HL-60/S4 (cell line): ENCODE data around the gene MINDY1.

Source experiments
- in situ Hi-C: fragments of 300-500 bp; cut with MboI; formaldehyde crosslinking; loops from 2 replicates; pipeline ENCODE4 v1.14.3; 2022; ENCODE audit warnings: low sequenced_read_pairs

The MINDY1 gene

DNA sequence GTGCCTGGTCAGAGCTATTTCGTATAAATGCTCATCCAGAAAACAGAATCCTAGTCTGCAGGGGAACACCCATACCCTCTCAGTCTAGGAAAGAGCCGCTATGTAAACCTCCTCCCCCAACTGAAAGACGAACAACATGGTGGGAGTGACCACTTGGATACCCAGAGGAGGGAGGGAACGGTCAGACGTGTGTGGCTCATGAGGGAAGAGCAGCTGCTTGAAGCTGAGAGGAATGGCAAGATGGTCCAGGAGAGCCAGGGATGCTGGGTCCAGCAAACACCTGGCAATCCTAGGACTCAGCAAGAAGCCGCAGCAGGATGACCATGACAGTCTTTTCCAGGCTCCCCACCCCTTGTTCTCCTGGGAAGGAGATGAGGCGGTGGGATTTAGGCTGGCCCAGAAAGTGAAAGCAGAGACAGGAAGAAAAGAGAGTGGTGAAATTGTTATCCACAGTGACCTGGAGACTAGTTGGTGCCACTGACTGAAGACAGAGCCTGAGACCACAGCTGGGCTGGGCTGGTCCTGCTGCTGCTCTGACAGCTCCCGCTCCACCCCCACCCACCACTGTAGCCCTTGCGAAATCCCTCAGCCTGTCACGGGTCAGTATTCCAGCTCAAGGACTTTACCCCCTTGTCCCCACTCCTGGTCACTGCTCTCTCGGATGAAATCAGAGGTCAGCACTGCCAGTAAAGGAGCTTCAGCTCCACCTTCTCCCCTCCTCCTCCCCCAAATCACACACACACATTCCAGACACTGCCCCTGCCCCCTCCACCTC lies 35.7 kb downstream of the MINDY1 start:
- in situ Hi-C loops = no loop called here

DNA sequence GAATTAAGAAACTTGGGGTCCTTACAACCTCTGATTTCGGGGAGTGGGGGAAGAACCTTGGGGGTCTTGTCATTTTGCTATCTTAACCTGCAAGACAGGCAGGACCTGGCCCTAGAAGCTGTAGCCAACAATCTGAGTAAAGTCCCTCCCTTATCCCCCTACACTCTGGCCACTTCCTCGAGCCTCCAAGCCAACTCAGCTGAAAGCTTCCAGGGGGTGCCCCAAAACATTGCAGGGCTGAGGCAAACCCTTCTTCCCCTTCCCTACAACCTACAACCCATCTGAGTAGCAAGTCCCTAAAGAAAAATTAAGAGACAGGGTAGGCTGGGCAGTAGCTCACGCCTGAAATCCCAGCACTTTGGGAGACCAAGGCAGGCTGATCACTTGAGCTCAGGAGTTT lies 37.1 kb downstream of the MINDY1 start:
- in situ Hi-C loops = no loop called here

DNA sequence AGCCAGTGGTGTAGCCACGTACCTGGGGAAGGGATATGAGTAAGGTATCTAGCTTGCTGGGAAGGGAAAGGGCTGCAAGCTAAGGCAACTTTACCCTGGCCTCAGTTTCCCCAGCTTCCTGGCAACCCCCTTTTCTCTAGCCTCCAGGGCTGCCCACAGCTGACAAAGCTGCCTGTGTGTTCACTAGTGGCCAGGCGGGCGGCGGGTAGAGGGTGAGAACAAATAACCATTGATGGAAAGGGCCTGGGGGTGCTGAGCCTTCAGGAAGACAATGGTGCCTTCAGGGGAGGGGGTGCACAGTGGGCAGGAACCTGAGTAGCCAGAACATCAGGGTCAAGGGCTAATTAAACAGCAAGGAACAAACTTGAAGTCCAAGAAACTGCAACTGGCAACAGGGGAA lies 38.2 kb downstream of the MINDY1 start:
- in situ Hi-C loops = no loop called here

DNA sequence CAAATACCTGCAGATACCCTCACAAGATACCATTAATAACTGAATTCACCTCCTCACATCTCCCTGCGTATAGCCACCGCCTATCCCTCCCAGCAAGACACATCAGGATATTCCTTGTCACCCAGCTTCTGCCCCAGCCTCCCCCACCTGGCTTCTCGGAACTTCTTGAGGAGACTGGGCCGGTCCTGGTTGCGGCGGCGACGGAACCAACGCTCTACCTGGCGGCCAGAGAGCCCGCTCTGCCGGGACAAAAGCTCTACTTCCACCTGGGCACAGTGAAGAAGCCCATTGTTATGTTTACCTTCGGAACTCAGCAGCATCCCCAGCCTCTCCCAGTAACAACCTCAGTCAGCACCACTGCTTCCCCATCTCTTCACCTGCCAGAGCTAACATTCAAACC lies 38.8 kb downstream of the MINDY1 start:
- in situ Hi-C loops = no loop called here

DNA sequence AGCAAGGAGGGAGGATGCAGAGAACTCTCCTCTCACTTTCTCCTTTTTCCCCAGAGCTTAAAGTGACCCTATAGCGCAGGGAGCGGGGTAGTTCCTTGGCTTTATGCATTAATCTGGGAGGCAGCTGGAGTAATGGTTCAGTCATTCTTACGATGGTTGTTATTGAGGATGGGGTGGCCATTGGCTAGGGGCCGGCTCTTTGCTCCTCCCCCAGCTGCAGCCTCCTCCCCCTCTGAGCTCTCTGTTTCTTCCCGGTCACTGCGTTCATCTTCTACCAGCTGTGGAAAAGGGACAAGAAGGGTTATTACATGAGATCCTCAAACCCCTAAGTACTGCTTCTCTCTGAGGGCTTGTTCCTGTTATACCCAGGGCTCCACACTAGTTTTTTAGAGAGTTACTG lies 40.7 kb downstream of the MINDY1 start:
- in situ Hi-C loops = no loop called here

DNA sequence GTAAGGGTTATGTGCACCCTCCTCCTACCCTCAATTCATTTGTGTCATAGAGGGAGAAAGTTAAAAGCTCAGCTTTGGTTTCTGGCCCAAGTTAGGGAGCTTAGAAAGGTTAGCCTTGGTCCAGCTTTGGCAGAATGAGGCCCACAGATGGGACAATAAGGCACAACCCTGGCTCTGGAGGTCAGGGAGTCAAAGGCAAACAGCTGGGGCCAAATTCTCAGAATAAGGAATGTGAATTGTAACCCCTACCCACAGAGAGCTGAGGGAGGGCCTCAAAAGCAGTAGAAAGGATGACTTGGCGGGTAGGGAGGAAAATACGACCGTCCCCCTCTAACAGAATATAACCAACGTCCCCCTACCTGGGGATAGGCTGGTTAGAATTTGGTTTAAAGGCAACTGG lies 41.1 kb downstream of the MINDY1 start:
- in situ Hi-C loops = no loop called here

DNA sequence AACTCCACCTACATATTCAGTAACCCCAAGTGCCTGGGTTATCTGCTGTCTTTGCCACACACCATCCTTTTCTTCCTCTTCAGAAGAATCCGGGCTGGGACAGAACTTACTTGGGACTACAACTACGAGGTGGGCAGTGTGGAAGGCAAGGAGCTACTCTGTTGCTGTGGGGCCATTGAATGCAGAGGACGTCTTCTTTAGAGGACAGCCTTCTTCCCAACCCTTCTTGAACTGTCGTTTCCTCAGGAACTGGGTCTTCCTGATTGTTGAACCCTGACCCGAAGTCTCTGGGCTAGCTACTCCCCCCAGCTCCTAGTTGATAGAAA lies 42.6 kb downstream of the MINDY1 start:
- in situ Hi-C loops = no loop called here

DNA sequence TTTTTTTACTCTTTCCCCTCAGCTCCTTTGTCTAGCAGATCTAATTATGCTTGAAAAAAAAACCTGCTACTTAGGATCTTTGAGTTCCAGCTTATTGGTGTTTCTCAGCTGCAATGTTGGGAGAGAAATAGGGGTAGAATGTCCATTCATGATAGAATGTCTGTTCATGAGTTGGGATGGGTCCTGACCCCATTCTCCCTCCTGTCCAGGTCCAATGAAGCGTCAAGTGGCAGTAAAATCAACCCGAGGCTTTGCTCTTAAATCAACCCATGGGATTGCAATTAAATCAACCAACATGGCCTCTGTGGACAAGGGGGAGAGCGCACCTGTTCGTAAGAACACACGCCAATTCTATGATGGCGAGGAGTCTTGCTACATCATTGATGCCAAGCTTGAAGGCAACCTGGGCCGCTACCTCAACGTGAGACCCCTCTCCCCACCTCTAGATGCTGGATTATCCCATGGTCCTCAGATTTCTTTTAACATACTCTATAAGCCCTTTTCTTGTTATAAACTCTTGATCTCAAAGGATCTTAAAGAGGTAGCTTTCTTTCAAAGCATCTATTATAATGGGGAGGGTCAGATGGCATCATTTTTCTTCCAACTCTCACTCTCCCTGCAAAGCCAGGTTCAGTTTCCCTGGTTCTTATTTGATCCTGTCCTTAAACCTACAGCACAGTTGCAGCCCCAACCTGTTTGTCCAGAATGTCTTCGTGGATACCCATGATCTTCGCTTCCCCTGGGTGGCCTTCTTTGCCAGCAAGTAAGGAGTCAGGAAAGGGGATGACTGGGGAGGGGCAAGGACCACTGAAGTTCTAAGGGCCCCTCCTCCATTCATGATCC lies 43.2 kb downstream of the MINDY1 start:
- in situ Hi-C loops = no loop called here

DNA sequence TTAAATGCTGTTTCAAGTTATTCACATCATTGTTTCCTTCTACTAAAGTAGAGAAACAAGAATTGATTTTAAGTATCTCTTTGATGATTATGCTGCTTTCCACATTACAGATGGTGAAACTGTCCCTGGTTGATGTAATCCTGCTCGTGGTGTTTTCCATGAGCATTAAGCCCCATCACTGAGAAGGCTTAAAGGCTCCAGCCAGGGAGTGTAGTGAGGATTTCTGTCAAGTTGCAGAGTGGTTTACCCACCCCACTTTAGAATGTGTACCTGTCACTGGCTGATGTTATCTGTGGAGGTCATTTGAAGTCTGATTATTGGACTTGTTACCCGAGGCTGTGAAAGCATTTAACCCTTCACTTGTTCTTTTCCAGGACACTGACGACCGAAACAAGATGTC lies 44.9 kb downstream of the MINDY1 start:
- in situ Hi-C loops = no loop called here

DNA sequence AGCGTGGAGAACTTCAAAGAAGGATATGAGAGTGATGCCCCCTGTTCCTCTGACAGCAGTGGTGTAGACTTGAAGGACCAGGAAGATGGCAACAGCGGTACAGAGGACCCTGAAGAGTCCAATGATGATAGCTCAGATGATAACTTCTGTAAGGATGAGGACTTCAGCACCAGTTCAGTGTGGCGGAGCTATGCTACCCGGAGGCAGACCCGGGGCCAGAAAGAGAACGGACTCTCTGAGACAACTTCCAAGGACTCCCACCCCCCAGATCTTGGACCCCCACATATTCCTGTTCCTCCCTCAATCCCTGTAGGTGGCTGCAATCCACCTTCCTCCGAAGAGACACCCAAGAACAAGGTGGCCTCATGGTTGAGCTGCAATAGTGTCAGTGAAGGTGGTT lies 46.1 kb downstream of the MINDY1 start:
- in situ Hi-C loops = no loop called here

DNA sequence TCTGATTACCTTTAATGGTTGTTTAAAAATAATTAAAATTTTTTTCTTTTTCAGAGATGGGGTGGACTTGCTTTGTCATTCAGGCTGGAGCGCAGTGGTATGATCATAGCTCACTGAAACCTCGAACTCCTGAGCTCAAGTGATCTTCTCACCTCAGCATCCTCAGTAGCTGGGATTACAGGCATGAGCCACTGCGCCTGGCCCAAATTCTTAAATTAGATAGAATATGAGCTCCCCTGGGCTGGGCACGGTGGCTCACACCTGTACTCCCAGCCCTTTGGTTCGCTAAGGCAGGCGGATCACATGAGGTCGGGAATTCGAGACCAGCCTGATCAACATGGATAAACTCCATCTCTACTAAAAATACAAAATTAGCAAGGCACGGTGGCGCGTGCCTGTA lies 49.0 kb downstream of the MINDY1 start:
- in situ Hi-C loops = no loop called here

DNA sequence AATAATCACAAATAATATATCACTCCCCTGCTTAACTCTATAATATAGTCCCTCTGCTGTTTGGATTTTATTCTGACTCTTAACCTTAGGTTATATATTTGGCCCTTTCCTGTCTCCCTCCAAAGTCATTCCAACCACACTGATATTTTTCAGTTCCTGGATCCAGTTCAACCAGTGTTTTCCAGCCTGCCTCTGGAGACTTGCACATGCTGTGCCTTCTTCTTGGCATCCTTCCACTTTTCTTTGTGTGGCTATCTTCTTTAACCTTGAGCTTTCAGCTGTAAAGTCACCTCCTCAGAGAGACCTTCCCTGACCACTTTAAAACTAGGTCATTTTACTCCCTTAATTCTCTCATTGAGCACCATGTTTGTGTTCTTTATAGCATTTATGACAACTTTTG lies 51.4 kb downstream of the MINDY1 start:
- in situ Hi-C loops = no loop called here

DNA sequence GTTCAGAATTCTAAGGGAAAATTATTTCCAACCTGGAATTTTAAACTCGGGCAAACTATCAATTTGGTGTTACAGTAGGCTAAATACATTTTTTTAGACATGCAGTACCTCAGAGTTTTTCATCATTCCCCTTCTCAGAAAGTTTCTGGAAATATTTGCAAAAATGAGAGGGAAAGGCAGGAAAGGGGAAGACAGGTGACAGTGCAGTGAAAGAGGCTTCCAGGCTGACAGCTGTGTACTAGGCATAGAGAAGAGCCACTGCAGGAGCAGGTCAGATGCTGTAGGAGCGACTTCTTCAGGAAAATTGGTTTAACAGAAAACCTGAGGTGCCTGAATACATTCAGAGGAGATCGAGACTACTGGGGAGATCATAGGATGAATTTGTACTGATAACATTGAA lies 52.0 kb downstream of the MINDY1 start:
- in situ Hi-C loops = no loop called here
